Activated CD4-positive, CD25-positive, alpha-beta regulatory T cell (primary cell): Measurements from ENCODE around the gene NUMBL.

Source experiments
- DNase-seq, 4 experiments: peaks; one replicate each; lab custom pipeline; 2025; lab: John Stamatoyannopoulos, UW

NUMBL gene

GRCh38 chr19:40716031-40716481 is 25.6 kb upstream of the NUMBL start:
- peak in 2 of 4 experiments; percentile 37 to 39 for DNase-seq

DNA sequence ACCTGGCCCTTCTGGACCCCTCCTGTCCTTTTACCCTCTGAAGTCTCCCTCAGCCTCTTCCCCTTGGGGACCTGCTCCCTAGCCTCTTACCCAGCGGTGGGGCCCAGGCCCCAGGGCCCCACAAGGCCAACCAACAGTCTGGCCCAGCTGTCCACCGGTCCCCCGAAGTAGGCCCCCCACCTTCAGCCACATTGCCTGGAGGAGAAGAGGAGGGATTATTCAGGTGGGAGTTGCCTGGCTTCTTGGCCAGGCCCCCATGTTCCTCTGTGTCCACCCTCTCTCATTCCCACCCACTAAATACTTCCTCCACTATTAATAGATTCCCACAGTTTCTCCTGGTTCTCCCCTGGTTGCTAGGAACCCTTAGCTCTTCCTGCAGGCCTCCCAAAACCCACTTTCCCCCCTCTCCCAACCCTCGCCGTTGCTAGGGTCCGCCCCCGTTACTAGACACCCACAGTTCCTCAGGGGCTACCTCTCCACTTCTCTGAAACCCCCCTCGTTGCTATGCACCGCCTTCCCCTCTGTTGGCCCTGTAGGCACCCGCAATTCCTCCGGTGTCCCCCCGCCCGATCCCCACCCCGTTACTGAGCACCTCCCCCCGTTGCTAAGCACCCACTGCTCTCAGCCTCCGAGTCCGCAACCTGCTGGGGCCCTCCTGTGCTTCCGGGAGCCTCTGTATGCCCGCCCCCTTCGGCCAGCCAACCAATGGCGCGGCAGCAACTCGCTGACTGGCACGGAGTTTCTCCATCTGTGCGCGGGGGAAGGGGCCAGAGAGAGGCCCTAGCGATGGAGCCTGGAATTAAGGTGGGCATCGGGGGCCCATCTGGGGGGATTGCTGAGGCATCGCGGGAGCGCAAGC is 24.2 kb upstream of the NUMBL start:
- peak; percentile 75 to 89 (median 83) for DNase-seq

DNA sequence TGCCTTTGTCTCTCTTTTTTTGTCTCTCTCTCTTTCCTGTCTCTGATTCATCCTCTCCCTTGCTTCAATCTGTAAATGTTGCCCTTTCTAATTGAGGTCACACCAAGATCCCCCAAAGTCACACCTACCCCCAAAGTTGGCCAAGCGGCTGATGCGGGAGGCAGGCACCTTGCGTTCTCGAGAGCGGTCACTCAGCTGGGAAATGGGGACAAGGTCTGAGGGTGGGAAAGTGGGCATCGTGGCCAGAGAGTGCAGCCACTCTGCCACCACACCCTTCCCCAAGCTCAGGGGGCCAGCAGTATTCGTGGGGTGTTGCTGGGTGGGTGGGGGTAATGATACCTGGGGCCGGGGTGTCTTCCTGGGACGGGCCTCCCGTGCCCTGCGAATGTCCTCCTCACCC is 23.5 kb upstream of the NUMBL start:
- no peak for DNase-seq

DNA sequence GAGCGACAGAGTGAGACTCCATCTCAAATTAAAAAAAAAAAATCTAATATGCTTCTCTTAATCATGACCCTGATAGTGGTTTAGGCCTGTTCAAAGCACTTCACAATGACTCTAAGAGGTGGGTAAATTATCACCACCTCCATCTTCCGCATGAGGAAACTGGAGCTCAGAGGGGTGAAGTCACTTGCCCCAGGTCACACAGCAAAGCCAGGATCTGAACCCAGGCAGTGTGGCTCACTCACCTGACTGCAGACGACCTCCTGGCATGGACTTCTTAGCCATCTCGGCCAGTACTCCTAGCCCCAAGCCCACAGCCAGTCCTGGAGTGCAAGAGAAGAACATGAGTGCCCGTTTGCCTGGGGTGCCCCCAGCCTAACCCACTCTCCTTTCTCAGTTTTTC is 19.4 kb upstream of the NUMBL start:
- DNase-seq = no peak

DNA sequence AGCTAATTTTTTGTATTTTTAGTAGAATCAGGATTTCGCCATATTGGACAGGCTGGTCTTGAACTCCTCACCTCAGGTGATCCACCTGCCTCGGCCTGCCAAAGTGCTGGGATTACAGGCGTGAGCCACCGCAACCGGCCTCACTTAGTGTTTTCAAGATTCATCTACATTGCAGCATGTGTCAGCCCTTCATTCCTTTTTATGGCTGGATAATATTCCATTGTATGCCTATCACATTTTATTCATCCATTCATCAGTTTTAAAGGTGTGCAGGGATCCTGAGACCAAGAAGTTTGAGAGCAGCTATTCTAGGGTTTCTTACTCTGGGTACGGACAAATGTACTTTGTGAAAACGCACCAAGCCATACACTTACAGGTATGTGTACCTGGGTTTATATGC is 17.2 kb upstream of the NUMBL start:
- no peak for DNase-seq

- no peak for DNase-seq
Measured at GRCh38 chr19:40705950-40706619, 15.6 kb upstream of the NUMBL start.

DNA sequence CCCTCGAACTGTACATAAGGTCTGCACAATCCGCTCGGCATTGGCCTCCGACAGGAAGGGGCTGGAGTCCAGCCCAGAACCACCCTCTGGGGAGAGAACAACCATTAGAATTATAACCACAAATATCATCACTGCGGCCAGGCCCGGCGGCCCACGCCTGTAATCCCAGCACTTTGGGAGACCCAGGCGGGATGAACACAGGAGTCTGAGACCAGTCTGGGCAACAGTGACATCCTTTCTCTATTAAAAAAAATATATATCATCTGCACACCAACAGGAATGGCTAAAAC is 14.9 kb upstream of the NUMBL start:
- DNase-seq = no peak

DNA sequence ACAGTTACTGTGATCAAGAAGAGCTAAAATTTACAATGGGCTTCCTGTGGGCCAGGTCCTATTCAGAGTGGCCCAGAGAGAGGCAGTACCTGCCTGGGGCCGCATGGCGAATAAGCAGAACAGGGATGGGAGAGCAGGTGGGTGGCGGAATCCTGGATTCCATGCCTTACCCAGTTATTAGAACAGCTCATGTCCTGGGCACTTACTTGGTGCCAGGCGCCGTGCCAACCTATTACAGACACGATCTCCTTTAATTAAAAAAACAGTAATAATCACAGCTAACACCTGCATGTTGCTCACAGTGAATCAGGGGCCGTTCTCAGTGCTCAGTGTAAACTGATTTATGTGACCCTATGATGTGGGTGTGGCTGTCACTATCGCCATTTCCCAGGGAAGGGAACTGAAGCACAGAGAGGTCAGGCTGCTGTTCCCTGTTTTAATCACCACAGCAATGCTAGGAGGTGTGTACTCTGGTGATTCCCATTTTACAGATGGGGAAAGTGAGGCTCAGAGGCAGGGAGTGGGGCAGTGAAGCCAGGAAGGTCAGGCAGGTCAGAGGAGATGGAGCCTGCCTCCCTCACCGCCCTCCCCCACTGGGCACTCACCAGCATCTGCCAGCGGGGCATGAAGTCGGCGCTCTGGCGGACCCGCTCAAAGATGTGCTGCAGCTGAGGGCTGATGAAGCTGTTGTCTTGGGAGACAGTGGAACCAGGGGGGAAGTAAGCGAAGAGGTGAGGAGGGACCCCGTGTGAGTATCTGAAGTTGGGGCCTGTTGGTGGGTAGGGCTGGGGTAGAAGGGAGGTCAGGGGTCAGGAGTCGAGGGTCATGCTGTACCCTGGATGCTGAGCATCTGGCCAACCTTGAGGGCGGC is 14.3 kb upstream of the NUMBL start:
- no peak for DNase-seq

DNA sequence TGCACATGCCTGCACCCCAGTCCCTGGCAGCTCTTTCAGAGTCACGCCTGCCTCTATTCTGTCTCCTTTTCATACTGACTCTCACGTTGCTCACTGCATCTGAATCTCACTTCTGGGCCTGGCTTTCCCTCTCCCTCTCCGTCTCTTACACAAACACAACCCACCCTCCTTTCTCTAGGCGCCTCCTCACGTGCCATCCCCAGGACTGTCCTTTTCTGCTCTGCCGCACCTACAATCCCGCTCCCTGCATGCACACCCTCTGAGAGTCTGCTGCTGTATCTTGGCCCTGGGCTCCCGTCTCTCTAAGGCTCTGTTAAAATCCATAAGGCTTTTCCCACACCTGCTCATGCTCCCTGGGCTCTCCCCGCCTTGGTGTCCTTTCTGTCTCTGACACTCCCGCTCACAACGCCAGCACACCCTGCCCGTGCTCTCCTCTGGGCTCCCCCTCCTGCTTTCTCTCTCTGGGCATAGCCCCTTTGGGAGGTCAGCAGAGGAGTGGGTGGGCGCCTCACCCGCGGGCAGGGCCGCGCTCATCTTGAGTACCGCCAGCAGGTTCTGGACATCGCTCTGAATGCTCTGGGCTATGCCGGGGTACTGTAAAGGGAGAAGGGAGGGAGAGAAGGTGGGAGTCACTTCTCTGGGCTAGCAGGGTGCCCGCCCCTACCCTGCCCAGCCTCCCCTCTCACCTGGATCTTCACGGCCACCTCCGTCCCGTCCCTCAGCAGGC is 12.7 kb upstream of the NUMBL start:
- DNase-seq = no peak

GRCh38 chr19:40702337-40703012 is 12.0 kb upstream of the NUMBL start:
- DNase-seq = no peak

DNA sequence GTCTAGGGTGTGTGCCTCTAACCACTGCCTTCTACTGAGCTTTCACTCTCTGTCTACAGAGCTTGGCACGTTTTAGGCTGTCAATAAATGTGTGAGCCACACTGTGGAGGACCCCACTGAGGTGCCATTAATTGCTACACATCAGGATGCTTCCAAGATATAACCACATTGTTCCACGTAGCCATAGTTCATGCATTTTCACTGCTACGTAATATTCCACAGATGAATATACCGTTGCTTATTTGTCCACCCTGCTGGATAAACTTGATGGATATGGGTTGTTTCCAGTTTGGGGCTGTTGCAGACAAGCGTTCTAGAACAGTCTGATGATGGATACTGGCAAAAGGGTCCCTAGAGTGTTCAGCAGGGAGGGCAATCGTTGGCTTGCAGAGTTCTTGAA is 11.3 kb upstream of the NUMBL start:
- no peak for DNase-seq

DNA sequence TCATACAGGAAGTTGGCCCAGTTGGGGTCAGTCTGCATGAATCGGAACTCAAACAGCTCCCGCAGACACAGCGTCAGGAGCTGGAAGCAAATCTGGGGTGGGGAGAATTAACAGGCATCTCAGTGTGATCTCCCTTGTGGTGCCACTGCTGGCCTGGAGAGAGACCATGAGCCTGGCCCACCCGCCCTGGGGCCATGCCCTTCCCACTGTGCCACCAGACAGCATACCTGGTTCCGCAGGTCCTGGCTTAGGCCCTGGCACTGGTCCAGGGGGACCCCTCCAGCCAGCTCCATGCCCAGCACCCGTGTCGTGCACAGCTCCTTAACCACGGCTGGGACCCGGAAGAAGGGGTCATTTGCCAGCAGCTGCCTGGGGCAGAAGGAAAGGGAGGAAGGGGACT is 9.6 kb upstream of the NUMBL start:
- no peak for DNase-seq

DNA sequence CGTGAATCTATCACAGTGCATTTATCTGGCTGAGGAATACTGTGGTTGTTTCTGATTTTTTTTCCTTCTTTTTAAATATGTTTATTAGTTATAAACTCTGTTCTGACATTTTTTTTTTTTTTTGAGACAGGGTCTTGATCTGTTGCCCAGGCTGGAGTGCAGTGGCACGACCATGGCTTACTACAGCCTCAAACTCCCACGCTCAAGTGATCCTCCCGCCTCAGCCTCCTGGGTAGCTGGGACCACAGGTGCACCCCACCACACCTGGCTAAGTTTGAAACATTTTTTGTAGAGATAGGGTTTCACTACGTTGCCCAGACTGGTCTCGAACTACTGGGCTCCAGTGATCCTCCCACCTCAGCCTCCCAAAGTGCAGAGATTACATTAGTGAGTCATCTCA is 6.6 kb upstream of the NUMBL start:
- no peak for DNase-seq

- DNase-seq = no peak
Measured at GRCh38 chr19:40695881-40696280, 5.4 kb upstream of the NUMBL start.

DNA sequence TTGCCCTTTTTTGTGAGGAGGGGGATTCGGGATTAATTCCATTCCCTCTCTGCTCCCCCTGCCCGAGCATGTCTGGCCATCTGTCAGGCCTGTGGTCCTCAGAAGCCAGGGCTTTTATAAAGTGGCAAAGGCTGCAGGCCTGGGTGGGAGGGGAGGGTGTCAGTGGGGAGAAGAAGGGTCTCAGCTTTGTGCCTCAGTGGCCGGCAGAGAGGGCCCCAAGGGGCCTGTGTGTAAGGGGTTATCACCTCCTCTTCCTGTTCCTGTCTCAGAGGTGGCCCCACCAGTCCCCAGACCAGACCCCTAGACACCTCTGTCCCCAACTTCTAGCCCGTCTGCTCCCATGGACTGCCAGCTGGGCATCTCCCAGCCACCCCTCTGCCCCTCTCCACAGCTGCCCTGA is 3.4 kb upstream of the NUMBL start:
- no peak for DNase-seq

- no peak for DNase-seq
Measured at GRCh38 chr19:40693150-40693788, 2.8 kb upstream of the NUMBL start.

DNA sequence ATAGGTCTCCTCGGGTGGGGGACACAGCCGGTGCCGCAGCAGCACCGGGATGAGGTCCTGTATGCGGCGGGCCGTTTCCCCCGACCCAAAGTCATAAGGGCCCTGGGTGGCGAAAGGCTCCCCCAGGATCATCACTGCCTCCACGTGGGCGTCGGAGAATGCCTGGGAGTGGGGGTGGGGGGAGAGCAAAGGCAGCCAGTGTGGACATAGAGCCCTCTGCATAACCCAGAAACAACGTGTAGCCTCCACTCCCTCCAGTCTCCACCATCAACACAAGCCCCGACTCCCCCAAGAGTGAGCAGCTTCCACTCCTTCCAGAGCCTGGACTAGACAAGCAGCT is 1.7 kb upstream of the NUMBL start:
- no peak for DNase-seq

GRCh38 chr19:40691421-40692211 is 1.2 kb upstream of the NUMBL start:
- DNase-seq = no peak

GRCh38 chr19:40690693-40691420 is 406 bp upstream of the NUMBL start:
- peak; percentile 76 to 90 (median 90) for DNase-seq
